ENCODE results near the gene KRT75. TPM values are rescaled to one million over a fixed set of nuclear protein-coding genes. Genes with fewer than 3 reads are reported as not detected.
A peak's percentile ranks its signal among the peaks of the same experiment; 100 is the strongest.

The KRT75 gene
- total RNA-seq, 1 experiment from 2014 or later, result not detected

DNA sequence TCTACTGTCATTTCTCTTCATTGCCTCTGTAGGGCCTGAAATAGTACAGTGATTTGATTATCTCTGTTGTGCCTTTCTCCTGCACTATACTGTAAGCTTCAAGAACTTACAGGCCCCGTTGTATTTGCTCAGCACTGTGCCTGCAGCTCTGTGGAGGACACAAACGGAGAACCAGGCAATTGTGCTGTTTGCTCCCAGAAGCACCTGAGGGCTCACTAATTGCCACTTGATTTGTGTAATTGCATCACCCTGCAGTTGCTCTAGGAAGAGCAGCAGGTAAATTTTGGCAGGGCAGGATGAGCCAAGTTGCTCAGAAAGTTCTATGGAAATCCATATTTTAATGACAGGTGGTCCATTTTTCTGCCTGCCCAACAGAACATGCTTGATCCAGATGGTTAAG lies 16.4 kb downstream of the KRT75 start:
- no TSS peak for BruUV-seq (replicated peaks)
- TF ChIP-seq CEBPB (IDR thresholded peaks at IDR 0.05; ENCODE audit: low read depth) (peak; percentile 52; the same call in 1 of the 2 replicates), ATF3 (IDR thresholded peaks at IDR 0.05) (no peak)
- Histone ChIP-seq H3K79me2 (ENCODE audit: insufficient read depth, low read length) (no peaks in the 10 kb centered on the region), H3K9me3 (ENCODE audit: control insufficient read depth in 1 of 2, insufficient read depth in 1 of 2, low read depth in 1 of 2, low read length in 2 of 2) (no peaks in the 10 kb centered on the region), H3K9ac (ENCODE audit: low read length) (no peak overlapping the region), H3K27ac (ENCODE audit: low read depth, low read length) (no peak overlapping the region), H3K9me2 (ENCODE audit: insufficient read depth) (no peaks in the 10 kb centered on the region), H2AFZ (ENCODE audit: low read depth, low read length, poor library complexity, severe bottlenecking) (no peak overlapping the region), H3K27me3 (ENCODE audit: insufficient read depth, low read length) (no peaks in the 10 kb centered on the region), H4K20me1 (ENCODE audit: insufficient read depth) (no peaks in the 10 kb centered on the region), H3K4me1 (ENCODE audit: control insufficient read depth in 1 of 2, insufficient read depth in 2 of 2, low read length in 2 of 2) (peaks cover 0 to 18% of the 10 kb centered on the region in 2 experiments; a peak in 1 of 4 replicates), H3K4me3 (replicated peaks in 1 of 2; ENCODE audit: low read depth in 1 of 2, low read length in 2 of 2) (no peak overlapping the region), H3K36me3 (ENCODE audit: control insufficient read depth in 1 of 2, insufficient read depth in 2 of 2, low read length in 2 of 2) (no peaks in the 10 kb centered on the region), H3K4me2 (ENCODE audit: low read length) (no peak overlapping the region)
- CTCF ChIA-PET, result no interaction called here
- intact Hi-C loops (cut with micrococcal nuclease), result no loop called here
- DNase-seq (ENCODE audit: low read depth, low spot score), result no peak
- ATAC-seq, result no peak
- RAD21 ChIA-PET (ENCODE audit: low non-redundant PET in 1 of 2, low total read pairs in 2 of 2, uncharacterized antibody in 2 of 2, unreplicated experiment in 2 of 2), result no interaction called here
- POLR2A ChIA-PET, result no interaction called here

- intact Hi-C loops (cut with micrococcal nuclease), result no loop called here
- Histone ChIP-seq H3K27me3 (ENCODE audit: insufficient read depth, low read length) (no peaks in the 10 kb centered on the region), H3K4me2 (ENCODE audit: low read length) (no peak overlapping the region), H3K9ac (ENCODE audit: low read length) (no peak overlapping the region), H4K20me1 (ENCODE audit: insufficient read depth) (no peaks in the 10 kb centered on the region), H3K9me2 (ENCODE audit: insufficient read depth) (no peaks in the 10 kb centered on the region), H2AFZ (ENCODE audit: low read depth, low read length, poor library complexity, severe bottlenecking) (no peak overlapping the region), H3K36me3 (ENCODE audit: control insufficient read depth in 1 of 2, insufficient read depth in 2 of 2, low read length in 2 of 2) (no peaks in the 10 kb centered on the region), H3K27ac (ENCODE audit: low read depth, low read length) (no peak overlapping the region), H3K4me3 (replicated peaks in 1 of 2; ENCODE audit: low read depth in 1 of 2, low read length in 2 of 2) (no peak overlapping the region), H3K9me3 (ENCODE audit: control insufficient read depth in 1 of 2, insufficient read depth in 1 of 2, low read depth in 1 of 2, low read length in 2 of 2) (no peaks in the 10 kb centered on the region), H3K4me1 (ENCODE audit: control insufficient read depth in 1 of 2, insufficient read depth in 2 of 2, low read length in 2 of 2) (peaks cover 0 to 18% of the 10 kb centered on the region in 2 experiments; a peak in 1 of 4 replicates), H3K79me2 (ENCODE audit: insufficient read depth, low read length) (no peaks in the 10 kb centered on the region)
- ChIA-PET CTCF (interaction anchor here (0.9 kb wide), 1 partner anchor 21 kb away, joined by 5 read pairs; no protein-coding TSS in a partner anchor), POLR2A (no interaction called here), RAD21 (ENCODE audit: low non-redundant PET in 1 of 2, low total read pairs in 2 of 2, uncharacterized antibody in 2 of 2, unreplicated experiment in 2 of 2) (no interaction called here)
- no peak for DNase-seq (ENCODE audit: low read depth, low spot score)
- TF ChIP-seq EZH2phosphoT487 (IDR thresholded peaks at IDR 0.05; ENCODE audit: borderline replicate concordance) (no peak), EGR1 (IDR thresholded peaks at IDR 0.05; ENCODE audit: low read depth) (no peak), POLR2AphosphoS5 (IDR thresholded peaks at IDR 0.05; ENCODE audit: low read depth, low read length) (no peak), EZH2 (IDR thresholded peaks at IDR 0.05) (no peak), JUND (IDR thresholded peaks at IDR 0.05) (no peak), ATF3 (IDR thresholded peaks at IDR 0.05) (no peak), SRF (IDR thresholded peaks at IDR 0.05; ENCODE audit: low read depth) (no peak), ELF1 (IDR thresholded peaks at IDR 0.05; ENCODE audit: borderline replicate concordance, low read depth) (no peak), CBX3 (IDR thresholded peaks at IDR 0.05; ENCODE audit: low read depth) (no peak)
- no peak for ATAC-seq
- no TSS peak for BruUV-seq (replicated peaks)
Observed at GRCh38 chr12:52416795-52417194, 17.4 kb downstream of the KRT75 start.
